Activated T-helper 1 cell treated with anti-CD3 and anti-CD28 coated beads, Interleukin-12 subunit alpha, Interleukin-12 subunit beta, Interleukin-2, Interleukin-4 antibody, amounts not matched to agents 30 ng/mL and 10 ng/mL and 1 ng/mL, durations not matched to agents 14 hours and 24 hours and 36 hours (primary cell): Measurements from ENCODE around the gene C1QTNF6. TPM values are rescaled to one million over a fixed set of nuclear protein-coding genes. Genes with fewer than 3 reads are reported as not detected.

Source experiments
- DNase-seq: peaks from one replicate; pipeline ENCODE4 v3.0.0; 2021; ENCODE audit warnings: low spot score
- H3K27ac Mint-ChIP-seq: one replicate; pipeline ENCODE4 v1.8.0; 2021; ENCODE audit warnings: mild to moderate bottlenecking, mixed read lengths
- H3K27me3 Mint-ChIP-seq: one replicate; pipeline ENCODE4 v1.8.0; 2022; ENCODE audit warnings: mild to moderate bottlenecking, moderate library complexity, mixed read lengths; ENCODE audit not compliant: insufficient read depth
- H3K36me3 Mint-ChIP-seq: one replicate; pipeline ENCODE4 v1.8.0; 2021; ENCODE audit warnings: low read depth, mixed read lengths
- H3K4me1 Mint-ChIP-seq: one replicate; pipeline ENCODE4 v1.8.0; 2021; ENCODE audit warnings: low read depth, mixed read lengths
- H3K4me3 Mint-ChIP-seq: one replicate; pipeline ENCODE4 v1.8.0; 2021; ENCODE audit warnings: mild to moderate bottlenecking, moderate library complexity, mixed read lengths
- H3K9me3 Mint-ChIP-seq: one replicate; pipeline ENCODE4 v1.8.0; 2021; ENCODE audit warnings: mixed read lengths
- intact Hi-C: fragments of 100-400 bp; cut with micrococcal nuclease; formaldehyde crosslinking; loops from one replicate; pipeline ENCODE4 v1.15.1; 2024
- total RNA-seq: library from RNA; stranded (reverse); gene quantifications from 2 replicates; pipeline ENCODE4 v1.2.3, GENCODE V29; 2022

C1QTNF6 gene
- total RNA-seq, 1 donor from 2014 or later: 4.9 TPM

DNA sequence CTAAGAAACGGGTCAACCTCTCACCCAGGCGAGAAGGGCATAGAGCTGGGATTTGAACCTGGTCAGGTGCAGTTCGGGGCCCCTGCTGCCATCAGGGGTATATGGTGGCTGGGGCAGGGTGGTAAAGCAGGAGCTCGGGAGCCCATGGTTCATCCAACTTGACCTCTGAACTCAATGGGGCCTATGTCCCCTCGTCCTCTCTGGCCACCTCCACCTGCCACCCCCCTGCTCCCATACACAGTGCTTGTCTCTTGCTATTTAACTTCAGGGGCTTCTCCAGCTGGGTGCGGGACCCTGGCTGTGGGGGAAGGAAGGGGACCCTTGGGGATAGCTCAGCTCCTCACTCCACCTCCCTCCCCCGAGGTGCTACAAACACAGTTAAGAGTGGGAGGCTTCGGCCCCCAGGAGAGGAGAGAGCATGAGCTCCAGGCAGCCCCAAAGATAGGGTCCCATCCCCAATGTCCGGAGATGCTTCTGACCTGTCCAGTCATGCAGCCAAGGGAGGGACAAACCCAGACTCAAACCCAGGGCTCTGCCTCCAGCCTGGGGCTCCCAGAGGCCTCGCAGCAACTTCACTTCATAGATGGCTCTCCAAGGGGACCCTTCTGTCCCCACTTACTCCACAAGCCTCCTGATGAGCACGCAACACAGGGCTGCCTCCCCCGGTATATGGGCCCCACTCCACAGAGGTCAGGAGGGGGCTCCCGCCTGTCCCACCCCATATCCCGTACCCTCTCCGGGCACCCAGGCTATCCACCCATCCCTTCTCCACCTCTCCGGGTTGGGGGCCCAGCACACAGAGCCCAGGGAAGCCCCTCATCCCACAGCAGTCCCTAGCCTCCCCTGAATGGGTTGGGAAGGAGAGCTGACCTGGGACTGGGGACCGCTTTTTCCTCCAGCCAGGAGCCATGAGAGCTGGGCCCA lies 39.0 kb downstream of the C1QTNF6 start:
- Mint-ChIP-seq H3K4me1 (peaks cover 72% of the 10 kb centered on the region), H3K4me3 (peak overlapping the region; percentile 92), H3K27me3 (no peaks in the 10 kb centered on the region), H3K9me3 (peaks cover 11% of the 10 kb centered on the region), H3K36me3 (peaks cover 47% of the 10 kb centered on the region), H3K27ac (peak overlapping the region; percentile 93)
- intact Hi-C loops: loop anchor here (1.0 kb wide), 4 partner anchors 10 to 71 kb away; no protein-coding TSS in a partner anchor
- no peak for DNase-seq

- Mint-ChIP-seq H3K9me3 (peaks cover 11% of the 10 kb centered on the region), H3K36me3 (peaks cover 54% of the 10 kb centered on the region), H3K4me3 (peak overlapping the region; percentile 92), H3K27ac (peak overlapping the region; percentile 93), H3K4me1 (peaks cover 75% of the 10 kb centered on the region), H3K27me3 (no peaks in the 10 kb centered on the region)
- no peak for DNase-seq
- intact Hi-C loops: loop anchor here (1.0 kb wide), 1 partner anchor 70 kb away; no protein-coding TSS in a partner anchor
Observed at GRCh38 chr22:37148031-37148651, 39.9 kb downstream of the C1QTNF6 start.

DNA sequence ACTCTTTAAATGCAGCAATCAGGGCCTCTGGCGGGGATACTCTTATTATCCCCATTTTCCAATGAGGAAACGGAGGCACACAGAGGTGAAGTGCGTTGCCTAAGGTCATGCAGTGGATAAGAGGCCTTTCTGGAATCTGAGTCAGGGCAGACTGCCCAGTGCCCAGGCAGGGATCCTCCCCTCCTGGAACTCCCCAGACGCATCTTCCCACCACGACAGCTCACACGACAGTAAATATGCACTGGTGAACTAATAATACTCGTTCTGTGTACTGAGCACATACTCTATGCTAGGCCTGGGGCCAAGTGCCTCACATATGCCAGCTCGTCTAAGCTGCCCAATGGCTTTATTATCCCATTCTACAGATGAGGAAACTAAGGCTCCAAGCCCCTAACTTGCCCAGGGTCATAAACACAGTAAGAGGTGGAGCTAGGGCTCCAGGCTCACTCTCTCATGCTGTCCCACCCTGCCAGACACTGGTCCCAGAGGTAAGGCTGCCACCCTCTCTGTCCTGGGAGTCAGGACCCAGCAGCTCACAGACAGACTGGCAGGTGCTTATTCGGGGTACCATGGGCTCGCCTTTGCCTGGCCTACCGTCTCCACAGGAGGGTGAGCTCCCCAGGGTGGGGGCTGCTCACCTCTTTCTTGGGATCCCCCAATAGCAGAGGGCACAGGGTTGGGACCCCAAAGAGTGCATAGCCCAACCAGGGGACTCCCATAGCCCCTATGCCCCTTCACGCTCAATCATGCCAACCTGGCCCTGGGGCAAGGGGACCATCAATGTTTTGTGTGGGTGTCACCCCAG lies 40.7 kb downstream of the C1QTNF6 start:
- Mint-ChIP-seq H3K4me1 (peaks cover 81% of the 10 kb centered on the region), H3K27ac (peak overlapping the region; percentile 93)

DNA sequence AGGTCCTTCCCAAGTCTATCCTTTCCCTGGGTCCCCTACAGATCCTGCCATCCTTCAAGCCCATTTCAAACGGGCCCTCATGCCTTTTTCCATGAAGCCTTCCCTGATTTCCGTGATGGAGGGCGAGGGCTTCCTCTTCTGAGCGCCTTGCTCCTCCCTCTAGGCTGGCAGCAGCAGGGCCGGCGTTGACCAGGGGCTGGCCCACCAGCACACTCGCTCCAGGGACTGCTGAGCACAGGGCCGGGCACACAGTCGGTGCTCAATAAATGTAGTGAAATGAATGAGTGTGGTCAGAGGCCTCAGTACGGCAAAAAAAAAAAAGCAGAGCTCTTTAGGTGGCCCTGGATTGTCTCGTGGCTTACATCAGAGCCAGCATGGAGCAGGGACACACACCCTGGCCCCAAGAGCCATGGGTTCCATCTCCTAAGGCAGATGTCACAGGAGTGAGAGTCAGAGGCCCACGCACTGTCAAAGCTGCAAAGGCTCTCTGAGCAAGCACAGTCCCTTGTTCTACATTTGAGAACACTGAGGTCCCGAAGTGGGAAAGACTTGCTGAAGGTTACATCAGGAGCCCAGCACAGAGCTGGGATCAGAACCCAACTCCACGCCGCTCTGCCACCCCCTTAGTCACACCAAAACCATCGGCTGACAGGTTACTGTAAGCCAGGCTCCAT lies 41.4 kb downstream of the C1QTNF6 start:
- Mint-ChIP-seq H3K36me3 (peaks cover 60% of the 10 kb centered on the region), H3K4me1 (peaks cover 80% of the 10 kb centered on the region), H3K9me3 (peaks cover 10% of the 10 kb centered on the region), H3K4me3 (peak overlapping the region; percentile 92), H3K27ac (peak overlapping the region; percentile 62), H3K27me3 (no peaks in the 10 kb centered on the region)
- intact Hi-C loops: no loop called here
- DNase-seq: no peak

More for the DNA sequence above, 40.7 kb downstream of the C1QTNF6 start:
- intact Hi-C loops: no loop called here
- Mint-ChIP-seq H3K36me3 (peaks cover 60% of the 10 kb centered on the region), H3K27me3 (no peaks in the 10 kb centered on the region), H3K4me3 (peak overlapping the region; percentile 92), H3K9me3 (peaks cover 11% of the 10 kb centered on the region)
- DNase-seq: no peak

- Mint-ChIP-seq H3K9me3 (peaks cover 6% of the 10 kb centered on the region), H3K4me3 (peak overlapping the region; percentile 92), H3K4me1 (peaks cover 74% of the 10 kb centered on the region), H3K36me3 (peaks cover 55% of the 10 kb centered on the region), H3K27ac (peak overlapping the region; percentile 62), H3K27me3 (no peaks in the 10 kb centered on the region)
- no peak for DNase-seq
- intact Hi-C loops: no loop called here
Observed at GRCh38 chr22:37146051-37146385, 42.0 kb downstream of the C1QTNF6 start.

DNA sequence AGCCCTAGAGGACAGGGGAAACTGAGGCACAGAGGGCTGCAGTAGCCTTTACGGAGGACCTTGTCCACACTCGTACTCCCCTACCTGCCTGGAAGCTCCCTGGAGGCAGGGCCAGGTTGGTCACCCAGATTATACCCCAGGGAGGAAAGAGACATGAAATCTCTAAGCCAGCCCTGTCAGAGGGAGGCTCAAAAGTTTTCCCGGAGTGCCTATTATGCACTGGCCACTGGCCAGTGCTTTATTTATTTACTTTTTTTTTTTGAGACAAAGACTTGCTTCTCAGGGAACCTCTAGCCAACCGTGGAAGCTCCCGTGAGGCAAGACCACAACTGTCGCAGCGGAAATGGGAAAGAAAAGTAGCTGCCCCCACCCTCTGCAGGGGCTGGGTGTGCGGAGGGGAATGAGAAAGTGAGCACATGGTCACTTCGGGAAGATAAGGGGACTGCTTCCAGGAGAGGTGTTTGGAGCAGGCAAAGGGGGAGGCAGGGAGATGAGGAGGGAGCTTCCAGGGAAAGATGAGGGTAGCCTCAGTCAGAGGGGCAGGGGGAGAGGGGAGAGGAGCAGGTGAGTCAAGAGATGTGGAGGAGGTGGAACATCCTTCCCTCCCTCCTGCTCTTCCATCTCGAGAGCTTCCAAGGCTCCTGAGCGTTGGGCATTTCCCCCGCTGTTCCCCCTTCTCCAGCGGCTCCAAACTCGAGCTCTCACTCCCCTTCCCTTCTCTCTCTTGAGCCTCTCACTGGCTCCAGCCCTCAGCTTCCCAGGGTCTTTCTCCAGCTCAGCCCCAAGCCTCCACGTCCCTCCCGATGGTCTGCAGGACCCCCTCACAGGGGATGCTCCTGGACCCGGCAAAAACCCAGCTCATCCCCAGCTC lies 42.6 kb downstream of the C1QTNF6 start:
- H3K4me1 Mint-ChIP-seq: peaks cover 72% of the 10 kb centered on the region
- H3K36me3 Mint-ChIP-seq: peaks cover 56% of the 10 kb centered on the region

DNA sequence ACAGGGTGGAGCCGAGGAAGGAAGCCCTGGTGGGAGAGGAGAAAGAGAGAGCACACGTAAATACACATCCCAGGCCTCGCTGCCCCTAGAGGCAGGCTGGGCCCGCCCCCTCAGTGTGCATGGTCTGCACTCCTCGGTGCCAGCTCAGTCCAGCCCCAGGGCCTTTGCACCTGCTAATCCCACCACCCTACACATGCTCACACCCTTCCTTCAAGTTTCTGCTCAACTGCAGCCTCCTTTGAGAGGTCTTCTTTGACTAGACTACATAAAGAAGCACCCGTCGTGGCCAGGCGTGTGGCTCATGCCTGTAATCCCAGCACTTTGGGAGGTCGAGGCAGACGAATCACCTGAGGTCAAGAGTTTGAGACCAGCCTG lies 43.9 kb downstream of the C1QTNF6 start:
- Mint-ChIP-seq H3K4me1 (peaks cover 73% of the 10 kb centered on the region), H3K4me3 (no peak overlapping the region), H3K27me3 (no peaks in the 10 kb centered on the region), H3K9me3 (no peaks in the 10 kb centered on the region), H3K27ac (no peak overlapping the region), H3K36me3 (peaks cover 60% of the 10 kb centered on the region)
- intact Hi-C loops: no loop called here
- DNase-seq: no peak

More for the DNA sequence above, 42.6 kb downstream of the C1QTNF6 start:
- Mint-ChIP-seq H3K27me3 (no peaks in the 10 kb centered on the region), H3K4me3 (peak overlapping the region; percentile 92), H3K9me3 (no peaks in the 10 kb centered on the region), H3K27ac (peak overlapping the region; percentile 70)
- intact Hi-C loops: no loop called here
- no peak for DNase-seq

DNA sequence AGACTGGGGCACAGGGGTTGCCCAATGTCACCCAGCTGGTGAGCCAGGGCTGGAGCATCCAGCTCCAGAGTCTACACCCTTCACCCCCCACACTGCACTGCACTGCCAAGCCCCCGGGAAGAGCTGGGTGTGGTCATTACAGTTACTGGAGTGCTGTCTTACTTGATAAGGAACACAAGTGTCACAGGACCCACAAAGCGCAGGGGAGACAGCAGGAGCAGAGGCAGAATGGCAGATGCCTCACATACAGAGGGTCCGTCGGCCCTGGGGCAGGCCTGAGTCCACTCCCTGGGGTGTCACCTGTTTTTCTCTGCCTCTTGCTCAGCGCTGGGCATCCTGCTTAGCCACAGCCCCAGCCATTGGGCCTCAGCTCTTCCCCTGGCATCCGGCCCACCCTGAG lies 46.1 kb downstream of the C1QTNF6 start:
- intact Hi-C loops: no loop called here

GRCh38 chr22:37141476-37141875 lies 46.6 kb downstream of the C1QTNF6 start:
- Mint-ChIP-seq H3K36me3 (peaks cover 60% of the 10 kb centered on the region), H3K27me3 (no peaks in the 10 kb centered on the region), H3K9me3 (no peaks in the 10 kb centered on the region), H3K4me3 (no peak overlapping the region), H3K27ac (no peak overlapping the region), H3K4me1 (peaks cover 68% of the 10 kb centered on the region)
- no peak for DNase-seq
- intact Hi-C loops: no loop called here

More for the DNA sequence above, 46.1 kb downstream of the C1QTNF6 start:
- Mint-ChIP-seq H3K4me1 (peaks cover 68% of the 10 kb centered on the region), H3K36me3 (peaks cover 58% of the 10 kb centered on the region), H3K4me3 (no peak overlapping the region), H3K27ac (no peak overlapping the region), H3K27me3 (no peaks in the 10 kb centered on the region), H3K9me3 (no peaks in the 10 kb centered on the region)
- no peak for DNase-seq

GRCh38 chr22:37140686-37141323 lies 47.2 kb downstream of the C1QTNF6 start:
- Mint-ChIP-seq H3K27me3 (no peaks in the 10 kb centered on the region), H3K27ac (peak overlapping the region; percentile 67), H3K4me1 (peaks cover 63% of the 10 kb centered on the region), H3K9me3 (no peaks in the 10 kb centered on the region), H3K36me3 (peaks cover 56% of the 10 kb centered on the region), H3K4me3 (no peak overlapping the region)
- intact Hi-C loops: no loop called here
- no peak for DNase-seq

- intact Hi-C loops: loop anchor here (1.0 to 2.0 kb wide), 2 partner anchors 10 to 17 kb away; partner anchors contain the start of gene IL2RB
- no peak for DNase-seq
- H3K9me3 Mint-ChIP-seq: no peaks in the 10 kb centered on the region
- H3K36me3 Mint-ChIP-seq: peaks cover 55% of the 10 kb centered on the region
- peak overlapping the region; percentile 9 for H3K4me3 Mint-ChIP-seq
- H3K4me1 Mint-ChIP-seq: peaks cover 54% of the 10 kb centered on the region
- H3K27me3 Mint-ChIP-seq: no peaks in the 10 kb centered on the region
- peak overlapping the region; percentile 91 for H3K27ac Mint-ChIP-seq
Observed at GRCh38 chr22:37139762-37140161, 48.3 kb downstream of the C1QTNF6 start.
